ENCODE measurements around the gene RC3H1.
"Not testable (repeated sequence)": the region's sequence is repeated elsewhere in the genome, so short reads cannot be mapped to it uniquely, and the experiment has no call there.

The RC3H1 gene

GRCh38 chr1:174049514-174049913, 27.4 kb upstream of the RC3H1 start:
- POLR2A ChIA-PET, result interaction anchor here (0.6 kb wide), 1 partner anchor 46 kb away, joined by 4 read pairs; no protein-coding TSS in a partner anchor
- no peak for TF ChIP-seq ZBTB49 (tag by site-specific recombination; IDR thresholded peaks at IDR 0.05; ENCODE audit: low read depth)
- no peak for TF ChIP-seq ZNF529 (tag by site-specific recombination; IDR thresholded peaks at IDR 0.05; ENCODE audit: insufficient replicate concordance)
- no peak for TF ChIP-seq ZNF658 (tag by site-specific recombination; IDR thresholded peaks at IDR 0.05)
- no peak for TF ChIP-seq ZSCAN30 (tag by site-specific recombination; IDR thresholded peaks at IDR 0.05)
- TF ChIP-seq HOXD13 (CRISPR knock-in tag; IDR thresholded peaks at IDR 0.05; ENCODE audit: borderline replicate concordance), result no peak
- no peak for TF ChIP-seq SP3 (tag by site-specific recombination; IDR thresholded peaks at IDR 0.05)
- TF ChIP-seq, protein P1, sequence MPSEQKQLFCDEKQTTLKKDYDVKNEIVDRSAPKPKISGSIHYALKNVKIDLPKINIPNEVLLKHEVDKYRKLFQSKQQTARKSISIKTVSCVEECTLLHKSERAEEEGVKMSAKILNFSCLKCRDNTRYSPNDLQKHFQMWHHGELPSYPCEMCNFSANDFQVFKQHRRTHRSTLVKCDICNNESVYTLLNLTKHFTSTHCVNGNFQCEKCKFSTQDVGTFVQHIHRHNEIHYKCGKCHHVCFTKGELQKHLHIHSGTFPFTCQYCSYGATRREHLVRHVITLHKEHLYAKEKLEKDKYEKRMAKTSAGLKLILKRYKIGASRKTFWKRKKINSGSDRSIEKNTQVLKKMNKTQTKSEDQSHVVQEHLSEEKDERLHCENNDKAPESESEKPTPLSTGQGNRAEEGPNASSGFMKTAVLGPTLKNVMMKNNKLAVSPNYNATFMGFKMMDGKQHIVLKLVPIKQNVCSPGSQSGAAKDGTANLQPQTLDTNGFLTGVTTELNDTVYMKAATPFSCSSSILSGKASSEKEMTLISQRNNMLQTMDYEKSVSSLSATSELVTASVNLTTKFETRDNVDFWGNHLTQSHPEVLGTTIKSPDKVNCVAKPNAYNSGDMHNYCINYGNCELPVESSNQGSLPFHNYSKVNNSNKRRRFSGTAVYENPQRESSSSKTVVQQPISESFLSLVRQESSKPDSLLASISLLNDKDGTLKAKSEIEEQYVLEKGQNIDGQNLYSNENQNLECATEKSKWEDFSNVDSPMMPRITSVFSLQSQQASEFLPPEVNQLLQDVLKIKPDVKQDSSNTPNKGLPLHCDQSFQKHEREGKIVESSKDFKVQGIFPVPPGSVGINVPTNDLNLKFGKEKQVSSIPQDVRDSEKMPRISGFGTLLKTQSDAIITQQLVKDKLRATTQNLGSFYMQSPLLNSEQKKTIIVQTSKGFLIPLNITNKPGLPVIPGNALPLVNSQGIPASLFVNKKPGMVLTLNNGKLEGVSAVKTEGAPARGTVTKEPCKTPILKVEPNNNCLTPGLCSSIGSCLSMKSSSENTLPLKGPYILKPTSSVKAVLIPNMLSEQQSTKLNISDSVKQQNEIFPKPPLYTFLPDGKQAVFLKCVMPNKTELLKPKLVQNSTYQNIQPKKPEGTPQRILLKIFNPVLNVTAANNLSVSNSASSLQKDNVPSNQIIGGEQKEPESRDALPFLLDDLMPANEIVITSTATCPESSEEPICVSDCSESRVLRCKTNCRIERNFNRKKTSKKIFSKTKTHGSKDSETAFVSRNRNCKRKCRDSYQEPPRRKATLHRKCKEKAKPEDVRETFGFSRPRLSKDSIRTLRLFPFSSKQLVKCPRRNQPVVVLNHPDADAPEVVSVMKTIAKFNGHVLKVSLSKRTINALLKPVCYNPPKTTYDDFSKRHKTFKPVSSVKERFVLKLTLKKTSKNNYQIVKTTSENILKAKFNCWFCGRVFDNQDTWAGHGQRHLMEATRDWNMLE (tag by site-specific recombination; conservative IDR thresholded peaks at IDR 0.05; ENCODE audit: low read depth), result no peak
- TF ChIP-seq ZNF146 (tag by site-specific recombination; IDR thresholded peaks at IDR 0.05), result no peak
- no peak for TF ChIP-seq ZNF426 (tag by site-specific recombination; IDR thresholded peaks at IDR 0.05)
- TF ChIP-seq, protein P2, sequence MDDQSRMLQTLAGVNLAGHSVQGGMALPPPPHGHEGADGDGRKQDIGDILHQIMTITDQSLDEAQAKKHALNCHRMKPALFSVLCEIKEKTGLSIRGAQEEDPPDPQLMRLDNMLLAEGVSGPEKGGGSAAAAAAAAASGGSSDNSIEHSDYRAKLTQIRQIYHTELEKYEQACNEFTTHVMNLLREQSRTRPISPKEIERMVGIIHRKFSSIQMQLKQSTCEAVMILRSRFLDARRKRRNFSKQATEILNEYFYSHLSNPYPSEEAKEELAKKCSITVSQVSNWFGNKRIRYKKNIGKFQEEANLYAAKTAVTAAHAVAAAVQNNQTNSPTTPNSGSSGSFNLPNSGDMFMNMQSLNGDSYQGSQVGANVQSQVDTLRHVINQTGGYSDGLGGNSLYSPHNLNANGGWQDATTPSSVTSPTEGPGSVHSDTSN (CRISPR knock-in tag; IDR thresholded peaks at IDR 0.05), result no peak
- no peak for TF ChIP-seq OSR2 (tag by site-specific recombination; IDR thresholded peaks at IDR 0.05)
- no peak for TF ChIP-seq YY2 (tag by site-specific recombination; IDR thresholded peaks at IDR 0.05)
- TF ChIP-seq ZBTB1 (tag by site-specific recombination; IDR thresholded peaks at IDR 0.05), result no peak
- no peak for TF ChIP-seq ZNF670 (tag by site-specific recombination; IDR thresholded peaks at IDR 0.05; ENCODE audit: low read depth)

GRCh38 chr1:174044418-174045222, 22.5 kb upstream of the RC3H1 start:
- Histone ChIP-seq H3K27ac (ENCODE audit: extremely low read depth, low read depth, low read length) (no peak overlapping the region), H3K4me1 (ENCODE audit: control insufficient read depth, insufficient read depth, low read length) (no peaks in the 10 kb centered on the region), H3K36me3 (ENCODE audit: control insufficient read depth in 2 of 2, insufficient read depth in 1 of 2, low read length in 2 of 2) (no peaks in the 10 kb centered on the region), H3K4me3 (ENCODE audit: low read depth, low read length) (no peak overlapping the region), H3K9me3 (ENCODE audit: control insufficient read depth, insufficient read depth, low read depth, low read length) (no peaks in the 10 kb centered on the region)
- CTCF ChIA-PET, result no interaction called here
- POLR2A ChIA-PET, result interaction anchor here (0.8 kb wide), 1 partner anchor 22 kb away, joined by 3 read pairs; no protein-coding TSS in a partner anchor
- TF ChIP-seq, protein P3, sequence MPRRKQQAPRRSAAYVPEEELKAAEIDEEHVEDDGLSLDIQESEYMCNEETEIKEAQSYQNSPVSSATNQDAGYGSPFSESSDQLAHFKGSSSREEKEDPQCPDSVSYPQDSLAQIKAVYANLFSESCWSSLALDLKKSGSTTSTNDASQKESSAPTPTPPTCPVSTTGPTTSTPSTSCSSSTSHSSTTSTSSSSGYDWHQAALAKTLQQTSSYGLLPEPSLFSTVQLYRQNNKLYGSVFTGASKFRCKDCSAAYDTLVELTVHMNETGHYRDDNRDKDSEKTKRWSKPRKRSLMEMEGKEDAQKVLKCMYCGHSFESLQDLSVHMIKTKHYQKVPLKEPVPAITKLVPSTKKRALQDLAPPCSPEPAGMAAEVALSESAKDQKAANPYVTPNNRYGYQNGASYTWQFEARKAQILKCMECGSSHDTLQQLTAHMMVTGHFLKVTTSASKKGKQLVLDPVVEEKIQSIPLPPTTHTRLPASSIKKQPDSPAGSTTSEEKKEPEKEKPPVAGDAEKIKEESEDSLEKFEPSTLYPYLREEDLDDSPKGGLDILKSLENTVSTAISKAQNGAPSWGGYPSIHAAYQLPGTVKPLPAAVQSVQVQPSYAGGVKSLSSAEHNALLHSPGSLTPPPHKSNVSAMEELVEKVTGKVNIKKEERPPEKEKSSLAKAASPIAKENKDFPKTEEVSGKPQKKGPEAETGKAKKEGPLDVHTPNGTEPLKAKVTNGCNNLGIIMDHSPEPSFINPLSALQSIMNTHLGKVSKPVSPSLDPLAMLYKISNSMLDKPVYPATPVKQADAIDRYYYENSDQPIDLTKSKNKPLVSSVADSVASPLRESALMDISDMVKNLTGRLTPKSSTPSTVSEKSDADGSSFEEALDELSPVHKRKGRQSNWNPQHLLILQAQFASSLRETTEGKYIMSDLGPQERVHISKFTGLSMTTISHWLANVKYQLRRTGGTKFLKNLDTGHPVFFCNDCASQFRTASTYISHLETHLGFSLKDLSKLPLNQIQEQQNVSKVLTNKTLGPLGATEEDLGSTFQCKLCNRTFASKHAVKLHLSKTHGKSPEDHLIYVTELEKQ (tag by site-specific recombination; IDR thresholded peaks at IDR 0.05; ENCODE audit: borderline replicate concordance), result no peak
- no peak for TF ChIP-seq GLIS1 (tag by site-specific recombination; IDR thresholded peaks at IDR 0.05)

More at GRCh38 chr1:174049514-174049913, 27.4 kb upstream of the RC3H1 start:
- CTCF ChIA-PET, result no interaction called here
- no peaks in the 10 kb centered on the region for H3K9me3 ChIP-seq (ENCODE audit: control insufficient read depth, insufficient read depth, low read depth, low read length)
- H3K4me1 ChIP-seq (ENCODE audit: control insufficient read depth, insufficient read depth, low read length), result no peaks in the 10 kb centered on the region
- no peaks in the 10 kb centered on the region for H3K36me3 ChIP-seq (ENCODE audit: control insufficient read depth in 2 of 2, insufficient read depth in 1 of 2, low read length in 2 of 2)
- no peak overlapping the region for H3K27ac ChIP-seq (ENCODE audit: extremely low read depth, low read depth, low read length)
- H3K4me3 ChIP-seq (ENCODE audit: low read depth, low read length), result no peak overlapping the region

GRCh38 chr1:174042509-174042908, 20.4 kb upstream of the RC3H1 start:
- POLR2A ChIA-PET; H3K36me3 ChIP-seq (ENCODE audit: control insufficient read depth in 2 of 2, insufficient read depth in 1 of 2, low read length in 2 of 2); H3K27ac ChIP-seq (ENCODE audit: extremely low read depth, low read depth, low read length); H3K4me3 ChIP-seq (ENCODE audit: low read depth, low read length); H3K4me1 ChIP-seq (ENCODE audit: control insufficient read depth, insufficient read depth, low read length); H3K9me3 ChIP-seq (ENCODE audit: control insufficient read depth, insufficient read depth, low read depth, low read length); CTCF ChIA-PET: not testable (repeated sequence)
